ENCODE results near the gene TBX1. TPM values are rescaled to one million over a fixed set of nuclear protein-coding genes. Genes with fewer than 3 reads are reported as not detected.

Gene TBX1
- total RNA-seq, 1 donor: 0.43 TPM

GRCh38 chr22:19739448-19739895 is 21.1 kb upstream of the TBX1 start:
- no peak for TF ChIP-seq CTCF (IDR thresholded peaks at IDR 0.05; ENCODE audit: insufficient read depth, low read depth, low read length)
- no peak for DNase-seq (ENCODE audit: low read depth)
- no peak overlapping the region for H3K4me3 ChIP-seq (ENCODE audit: low read depth, low read length)

- no peak for TF ChIP-seq CTCF (IDR thresholded peaks at IDR 0.05; ENCODE audit: insufficient read depth, low read depth, low read length)
- no peak overlapping the region for H3K4me3 ChIP-seq (ENCODE audit: low read depth, low read length)
- DNase-seq (ENCODE audit: low read depth): no peak
These were observed 20.6 kb upstream of the TBX1 start for GRCh38 chr22:19739911-19740449.

GRCh38 chr22:19740586-19740985 is 20.0 kb upstream of the TBX1 start:
- TF ChIP-seq CTCF (IDR thresholded peaks at IDR 0.05; ENCODE audit: insufficient read depth, low read depth, low read length): no peak
- no peak overlapping the region for H3K4me3 ChIP-seq (ENCODE audit: low read depth, low read length)
- DNase-seq (ENCODE audit: low read depth): no peak

- no peak for TF ChIP-seq CTCF (IDR thresholded peaks at IDR 0.05; ENCODE audit: insufficient read depth, low read depth, low read length)
- no peak for DNase-seq (ENCODE audit: low read depth)
- H3K4me3 ChIP-seq (ENCODE audit: low read depth, low read length): no peak overlapping the region
These were observed 19.5 kb upstream of the TBX1 start for GRCh38 chr22:19741053-19741452.

GRCh38 chr22:19742160-19743066 is 18.2 kb upstream of the TBX1 start:
- no peak for TF ChIP-seq CTCF (IDR thresholded peaks at IDR 0.05; ENCODE audit: insufficient read depth, low read depth, low read length)
- DNase-seq (ENCODE audit: low read depth): no peak
- H3K4me3 ChIP-seq (ENCODE audit: low read depth, low read length): no peak overlapping the region

- H3K4me3 ChIP-seq (ENCODE audit: low read depth, low read length): no peak overlapping the region
- no peak for TF ChIP-seq CTCF (IDR thresholded peaks at IDR 0.05; ENCODE audit: insufficient read depth, low read depth, low read length)
- no peak for DNase-seq (ENCODE audit: low read depth)
These were observed 17.5 kb upstream of the TBX1 start for GRCh38 chr22:19743081-19743480.
